Activated CD4-positive, alpha-beta T cell treated with anti-CD3 and anti-CD28 coated beads, Interleukin-2, Interleukin-6, amounts not matched to agents 100 ng/mL and 50 ng/mL, durations not matched to agents 16 hours and 8 hours (primary cell): ENCODE measurements around the gene ANP32A.

Experiments
- DNase-seq: peaks from one replicate; pipeline ENCODE4 v3.0.0-alpha.2; 2020

The ANP32A gene

GRCh38 chr15:68819495-68820294 lies 1.0 kb downstream of the ANP32A start:
- DNase-seq: peak; percentile 55

GRCh38 chr15:68818769-68819494 lies 1.8 kb downstream of the ANP32A start:
- peak; percentile 66 for DNase-seq

- DNase-seq: peak; percentile 82
Observed at GRCh38 chr15:68818066-68818768, 2.5 kb downstream of the ANP32A start.

- peak; percentile 77 for DNase-seq
Observed at GRCh38 chr15:68817304-68818065, 3.2 kb downstream of the ANP32A start.

- DNase-seq: no peak
Observed at GRCh38 chr15:68816795-68817303, 3.8 kb downstream of the ANP32A start.

- DNase-seq: no peak
Observed at GRCh38 chr15:68816158-68816557, 4.5 kb downstream of the ANP32A start.

- DNase-seq: no peak
Observed at GRCh38 chr15:68815598-68815997, 5.1 kb downstream of the ANP32A start.

- DNase-seq: no peak
Observed at GRCh38 chr15:68814596-68814995, 6.1 kb downstream of the ANP32A start.

GRCh38 chr15:68812597-68813431 lies 7.9 kb downstream of the ANP32A start:
- no peak for DNase-seq

- DNase-seq: no peak
Observed at GRCh38 chr15:68812069-68812468, 8.6 kb downstream of the ANP32A start.

- no peak for DNase-seq
Observed at GRCh38 chr15:68809517-68809916, 11.2 kb downstream of the ANP32A start.

- DNase-seq: no peak
Observed at GRCh38 chr15:68808770-68809169, 11.9 kb downstream of the ANP32A start.

- no peak for DNase-seq
Observed at GRCh38 chr15:68808091-68808490, 12.6 kb downstream of the ANP32A start.

GRCh38 chr15:68807249-68807648 lies 13.4 kb downstream of the ANP32A start:
- no peak for DNase-seq

- no peak for DNase-seq
Observed at GRCh38 chr15:68806220-68807060, 14.3 kb downstream of the ANP32A start.

GRCh38 chr15:68802373-68802772 lies 18.3 kb downstream of the ANP32A start:
- no peak for DNase-seq

GRCh38 chr15:68801572-68802148 lies 19.0 kb downstream of the ANP32A start:
- DNase-seq: no peak

GRCh38 chr15:68800875-68801274 lies 19.8 kb downstream of the ANP32A start:
- no peak for DNase-seq

GRCh38 chr15:68798346-68799094 lies 22.2 kb downstream of the ANP32A start:
- no peak for DNase-seq
